ENCODE results near the gene ABCC4. TPM values are rescaled to one million over a fixed set of nuclear protein-coding genes. Genes with fewer than 3 reads are reported as not detected.

The ABCC4 gene
- total and polyA plus RNA-seq, 2 experiments from 2014 or later = 4.3 to 12.2 TPM

- no peak for TF ChIP-seq ETS1 (IDR thresholded peaks at IDR 0.05)
- TF ChIP-seq CREB1 (CRISPR knock-in tag; IDR thresholded peaks at IDR 0.05; ENCODE audit: low read depth) = no peak
Measured at GRCh38 chr13:95247171-95247570, 54.1 kb downstream of the ABCC4 start (continued).

- no peaks in the 10 kb centered on the region for H3K36me3 Mint-ChIP-seq (ENCODE audit: low read depth)
- no peaks in the 10 kb centered on the region for H3K27me3 Mint-ChIP-seq (ENCODE audit: insufficient read depth, low read depth, poor library complexity)
- DNase-seq (ENCODE audit: low spot score) (no peak), ATAC-seq (no peak)
- Histone ChIP-seq H2AFZ (no peak overlapping the region), H3K4me1 (ENCODE audit: insufficient read depth) (no peaks in the 10 kb centered on the region), H3K27me3 (ENCODE audit: insufficient read depth) (no peaks in the 10 kb centered on the region), H3K27ac (ENCODE audit: low read depth) (no peak overlapping the region), H3F3A (replicated peaks; ENCODE audit: low read depth) (no peaks in the 10 kb centered on the region), H3K9me2 (ENCODE audit: insufficient read depth) (no peaks in the 10 kb centered on the region), H3K4me2 (no peak overlapping the region), H3K4me3 (no peak overlapping the region), H3K36me3 (ENCODE audit: insufficient read depth) (no peaks in the 10 kb centered on the region), H3K79me2 (replicated peaks; ENCODE audit: insufficient read depth) (no peaks in the 10 kb centered on the region), H4K20me1 (replicated peaks; ENCODE audit: insufficient read depth) (no peaks in the 10 kb centered on the region)
- 0 out of 2 replicates have a peak overlapping the region, but pooled peaks have one; percentile 1 for H3K27ac Mint-ChIP-seq
- H3K4me3 Mint-ChIP-seq = no peak overlapping the region
- H3K4me1 Mint-ChIP-seq = no peaks in the 10 kb centered on the region
- no peaks in the 10 kb centered on the region for H3K9me3 Mint-ChIP-seq
- TF ChIP-seq ZNF331 (CRISPR knock-in tag; IDR thresholded peaks at IDR 0.05; ENCODE audit: low read depth) = no peak
- TF ChIP-seq ZNF462 (CRISPR knock-in tag; IDR thresholded peaks at IDR 0.05) = no peak
- TF ChIP-seq STAT1 (IDR thresholded peaks at IDR 0.05; ENCODE audit: unreplicated experiment) = no peak
- TF ChIP-seq EZH2phosphoT487 (IDR thresholded peaks at IDR 0.05; ENCODE audit: unreplicated experiment) = no peak
- no peak for TF ChIP-seq EZH2 (IDR thresholded peaks at IDR 0.05; ENCODE audit: low read depth, unreplicated experiment)
- TF ChIP-seq POLR2AphosphoS5 (IDR thresholded peaks at IDR 0.05; ENCODE audit: low read depth) = no peak
- no peak for TF ChIP-seq JUNB (IDR thresholded peaks at IDR 0.05; ENCODE audit: unreplicated experiment)
- TF ChIP-seq ETS1 (IDR thresholded peaks at IDR 0.05) = no peak
- TF ChIP-seq, protein P1, sequence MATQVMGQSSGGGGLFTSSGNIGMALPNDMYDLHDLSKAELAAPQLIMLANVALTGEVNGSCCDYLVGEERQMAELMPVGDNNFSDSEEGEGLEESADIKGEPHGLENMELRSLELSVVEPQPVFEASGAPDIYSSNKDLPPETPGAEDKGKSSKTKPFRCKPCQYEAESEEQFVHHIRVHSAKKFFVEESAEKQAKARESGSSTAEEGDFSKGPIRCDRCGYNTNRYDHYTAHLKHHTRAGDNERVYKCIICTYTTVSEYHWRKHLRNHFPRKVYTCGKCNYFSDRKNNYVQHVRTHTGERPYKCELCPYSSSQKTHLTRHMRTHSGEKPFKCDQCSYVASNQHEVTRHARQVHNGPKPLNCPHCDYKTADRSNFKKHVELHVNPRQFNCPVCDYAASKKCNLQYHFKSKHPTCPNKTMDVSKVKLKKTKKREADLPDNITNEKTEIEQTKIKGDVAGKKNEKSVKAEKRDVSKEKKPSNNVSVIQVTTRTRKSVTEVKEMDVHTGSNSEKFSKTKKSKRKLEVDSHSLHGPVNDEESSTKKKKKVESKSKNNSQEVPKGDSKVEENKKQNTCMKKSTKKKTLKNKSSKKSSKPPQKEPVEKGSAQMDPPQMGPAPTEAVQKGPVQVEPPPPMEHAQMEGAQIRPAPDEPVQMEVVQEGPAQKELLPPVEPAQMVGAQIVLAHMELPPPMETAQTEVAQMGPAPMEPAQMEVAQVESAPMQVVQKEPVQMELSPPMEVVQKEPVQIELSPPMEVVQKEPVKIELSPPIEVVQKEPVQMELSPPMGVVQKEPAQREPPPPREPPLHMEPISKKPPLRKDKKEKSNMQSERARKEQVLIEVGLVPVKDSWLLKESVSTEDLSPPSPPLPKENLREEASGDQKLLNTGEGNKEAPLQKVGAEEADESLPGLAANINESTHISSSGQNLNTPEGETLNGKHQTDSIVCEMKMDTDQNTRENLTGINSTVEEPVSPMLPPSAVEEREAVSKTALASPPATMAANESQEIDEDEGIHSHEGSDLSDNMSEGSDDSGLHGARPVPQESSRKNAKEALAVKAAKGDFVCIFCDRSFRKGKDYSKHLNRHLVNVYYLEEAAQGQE (IDR thresholded peaks at IDR 0.05; ENCODE audit: unreplicated experiment) = no peak
- TF ChIP-seq NANOG (IDR thresholded peaks at IDR 0.05; ENCODE audit: borderline replicate concordance) = no peak
- TF ChIP-seq ZNF114 (CRISPR knock-in tag; IDR thresholded peaks at IDR 0.05) = no peak
Measured at GRCh38 chr13:95246292-95247082, 54.8 kb downstream of the ABCC4 start.
